Cardiac muscle cell (in vitro differentiated cells and primary cell): ENCODE results near the gene GJA10. TPM values are rescaled to one million over a fixed set of nuclear protein-coding genes. Genes with fewer than 3 reads are reported as not detected.

ENCODE experiments used
- DNase-seq, 2 donors: peaks; one replicate each; pipeline versions ENCODE4 v3.0.0 to v3.0.0-alpha.2; 2010 to 2017; ENCODE audit warnings: low read depth in 1 of 2, low spot score in 1 of 2
- H3K27ac ChIP-seq: fragments of 200-600 bp; sonication (generic); 2 replicates; pipeline ENCODE4 v1.5.1; 2016
- H3K27me3 ChIP-seq: fragments of 200-600 bp; sonication (generic); 2 replicates; pipeline ENCODE4 v1.6.0; 2016; ENCODE audit warnings: control low read depth
- H3K36me3 ChIP-seq: fragments of 200-600 bp; sonication (generic); 2 replicates; pipeline ENCODE4 v1.5.1; 2016; ENCODE audit warnings: control low read depth
- H3K4me1 ChIP-seq: fragments of 200-600 bp; sonication (generic); 2 replicates; pipeline ENCODE4 v1.8.1; 2017; ENCODE audit warnings: low read depth, mild to moderate bottlenecking, mixed run types
- H3K4me3 ChIP-seq: fragments of 200-600 bp; sonication (generic); 2 replicates; pipeline ENCODE4 v1.5.1; 2016; ENCODE audit warnings: mild to moderate bottlenecking
- H3K9me3 ChIP-seq: fragments of 200-600 bp; sonication (generic); 2 replicates; pipeline ENCODE4 v1.5.1; 2017; ENCODE audit warnings: low read depth, mild to moderate bottlenecking, control low read depth
- CTCF ChIP-seq: IDR thresholded peaks from 2 replicates; pipeline ENCODE4 v1.5.1; 2012; ENCODE audit warnings: low read depth, mild to moderate bottlenecking, low read length
- polyA plus RNA-seq: library from polyadenylated mRNA; unstranded; fragments of >200 nt; fragmentation: Nextera tagmentation; extraction: Ambion mirVana; gene quantifications from 2 replicates; pipeline ENCODE4 v1.2.1, GENCODE V29; 2016
- total RNA-seq: library from RNA; depleted of rRNA; stranded (reverse); fragments of >200 nt; gene quantifications from 2 replicates; pipeline ENCODE4 v1.2.3, GENCODE V29; 2016

Gene GJA10
- total and polyA plus RNA-seq, 2 experiments from 2014 or later: not detected

DNA sequence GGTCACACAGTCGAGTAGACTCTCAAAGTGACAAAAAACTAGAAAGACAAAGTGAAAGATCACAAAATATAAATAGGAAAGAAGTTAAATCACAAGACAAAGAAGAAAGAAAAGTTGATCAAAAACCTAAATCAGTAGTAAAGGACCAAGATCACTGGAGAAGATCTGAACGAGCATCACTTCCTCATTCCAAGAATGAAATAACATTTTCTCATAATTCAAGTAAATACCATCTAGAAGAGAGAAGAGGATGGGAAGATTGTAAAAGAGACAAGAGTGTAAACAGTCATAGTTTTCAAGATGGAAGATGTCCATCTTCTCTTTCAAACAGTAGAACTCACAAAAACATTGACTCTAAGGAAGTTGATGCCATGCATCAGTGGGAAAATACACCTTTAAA lies 31.6 kb upstream of the GJA10 start:
- Histone ChIP-seq H3K27me3 (no peaks in the 10 kb centered on the region), H3K9me3 (no peaks in the 10 kb centered on the region), H3K4me3 (no peak overlapping the region), H3K36me3 (peaks cover 57% of the 10 kb centered on the region), H3K27ac (no peak overlapping the region), H3K4me1 (no peaks in the 10 kb centered on the region)
- TF ChIP-seq CTCF: no peak
- DNase-seq: no peak

DNA sequence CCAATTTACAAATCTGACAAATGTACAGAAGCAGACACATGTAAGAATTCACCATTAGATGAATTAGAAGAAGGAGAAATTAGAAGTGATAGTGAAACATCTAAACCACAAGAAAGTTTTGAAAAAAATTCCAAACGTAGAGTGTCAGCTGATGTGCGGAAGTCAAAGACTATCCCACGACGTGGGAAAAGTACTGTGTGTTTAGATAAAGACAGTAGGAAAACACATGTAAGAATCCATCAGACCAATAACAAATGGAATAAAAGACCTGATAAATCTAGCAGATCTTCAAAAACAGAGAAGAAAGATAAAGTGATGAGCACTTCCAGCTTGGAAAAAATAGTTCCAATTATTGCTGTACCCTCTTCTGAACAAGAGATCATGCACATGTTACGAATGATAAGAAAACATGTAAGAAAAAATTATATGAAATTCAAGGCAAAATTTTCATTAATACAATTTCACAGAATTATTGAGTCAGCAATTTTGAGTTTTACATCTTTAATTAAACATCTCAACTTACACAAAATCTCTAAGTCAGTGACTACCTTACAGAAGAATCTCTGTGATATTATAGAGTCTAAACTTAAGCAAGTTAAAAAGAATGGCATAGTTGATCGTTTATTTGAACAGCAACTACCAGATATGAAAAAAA lies 28.1 kb upstream of the GJA10 start:
- TF ChIP-seq CTCF: no peak
- Histone ChIP-seq H3K4me1 (no peaks in the 10 kb centered on the region), H3K4me3 (no peak overlapping the region), H3K27ac (no peak overlapping the region), H3K36me3 (peaks cover 45% of the 10 kb centered on the region), H3K27me3 (no peaks in the 10 kb centered on the region), H3K9me3 (no peaks in the 10 kb centered on the region)
- DNase-seq: no peak

DNA sequence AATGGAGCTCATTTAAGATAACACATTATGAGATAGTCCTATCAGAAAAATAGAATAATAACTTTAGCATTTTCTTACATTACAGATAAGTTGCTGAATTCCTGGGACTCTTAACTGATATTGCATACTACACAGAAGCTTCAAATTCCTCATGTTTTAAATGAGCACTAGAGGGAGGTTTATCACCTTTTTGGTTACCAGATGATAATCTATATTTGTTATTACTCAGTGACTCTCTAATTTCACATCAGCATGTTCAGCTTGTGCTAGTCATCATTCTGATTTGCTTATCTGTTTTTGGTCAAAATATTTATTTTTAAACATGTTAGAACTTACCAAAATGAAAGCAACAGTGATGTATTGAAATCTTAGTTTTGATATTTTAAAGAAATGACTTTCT lies 20.5 kb upstream of the GJA10 start:
- no peaks in the 10 kb centered on the region for H3K4me1 ChIP-seq
- H3K9me3 ChIP-seq: no peaks in the 10 kb centered on the region
- H3K27ac ChIP-seq: no peak overlapping the region
- H3K4me3 ChIP-seq: no peak overlapping the region
- H3K27me3 ChIP-seq: no peaks in the 10 kb centered on the region
- TF ChIP-seq CTCF: no peak
- DNase-seq: no peak
- peaks cover 8% of the 10 kb centered on the region for H3K36me3 ChIP-seq

DNA sequence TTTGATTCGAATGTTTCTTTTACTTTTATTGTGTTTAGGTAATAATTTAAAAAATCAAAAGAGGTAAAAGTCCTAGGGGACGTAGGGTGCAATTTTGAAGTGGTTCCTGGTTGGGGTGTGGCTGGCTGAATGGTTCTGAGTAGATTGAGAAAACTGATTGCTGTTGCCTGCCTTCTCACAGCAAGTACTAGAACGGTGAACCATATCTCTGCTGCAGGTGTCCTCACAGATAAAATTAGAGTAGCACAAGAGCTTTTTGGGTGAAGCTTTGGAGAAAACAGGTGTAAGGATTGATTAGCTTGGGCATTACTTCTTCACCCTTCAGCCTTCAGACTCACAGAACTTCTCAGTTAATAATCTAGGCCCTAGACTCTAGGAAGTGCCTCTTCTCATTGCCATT lies 19.8 kb upstream of the GJA10 start:
- Histone ChIP-seq H3K27me3 (no peaks in the 10 kb centered on the region), H3K4me1 (no peaks in the 10 kb centered on the region), H3K27ac (no peak overlapping the region), H3K4me3 (no peak overlapping the region), H3K36me3 (peaks cover 8% of the 10 kb centered on the region), H3K9me3 (no peaks in the 10 kb centered on the region)
- TF ChIP-seq CTCF: no peak
- DNase-seq: no peak

DNA sequence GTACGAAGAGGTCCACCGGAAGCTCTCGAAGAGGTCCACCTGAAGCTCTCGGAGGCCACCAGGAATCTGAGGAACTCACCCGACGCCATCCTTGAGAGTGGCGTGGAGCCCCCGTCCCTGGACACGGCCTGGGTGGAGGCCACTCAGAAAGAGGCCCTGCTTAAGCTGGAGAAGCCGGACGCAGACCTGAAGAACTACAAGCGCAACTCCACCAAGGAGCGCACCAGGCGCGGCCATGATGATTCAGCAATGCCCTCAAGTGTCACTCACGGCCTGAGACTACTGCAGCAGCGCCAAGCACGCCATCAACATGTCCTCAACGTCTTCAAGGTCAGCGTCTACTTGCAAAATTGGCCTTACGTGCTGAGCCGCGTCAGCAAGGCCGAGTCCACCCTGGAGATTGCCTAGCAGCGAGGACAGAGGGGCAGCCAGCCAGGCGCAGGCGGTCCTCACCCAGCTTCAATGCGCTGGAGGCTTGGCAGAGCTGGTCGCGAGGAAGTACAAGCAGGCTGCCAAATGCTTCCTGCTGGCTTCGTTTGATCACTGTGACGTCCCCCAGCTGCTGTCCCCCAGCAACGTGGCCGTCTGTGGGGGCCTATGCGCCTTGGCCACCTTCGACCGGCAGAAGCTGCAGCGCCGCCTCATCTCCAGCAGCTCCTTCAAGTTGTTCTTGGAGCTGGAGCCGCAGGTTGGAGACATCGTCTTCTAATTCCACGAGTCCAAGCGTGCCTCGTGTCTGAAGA lies 7.7 kb upstream of the GJA10 start:
- no peak for TF ChIP-seq CTCF
- no peak for DNase-seq
- no peaks in the 10 kb centered on the region for H3K9me3 ChIP-seq

More for the DNA sequence above, 7.7 kb upstream of the GJA10 start:
- Histone ChIP-seq H3K36me3 (no peaks in the 10 kb centered on the region), H3K4me3 (no peak overlapping the region), H3K27ac (no peak overlapping the region), H3K4me1 (no peaks in the 10 kb centered on the region), H3K27me3 (peaks cover 4% of the 10 kb centered on the region)
